Chondrocyte (in vitro differentiated cells): ENCODE data around the gene FHIT. TPM values are rescaled to one million over a fixed set of nuclear protein-coding genes. Genes with fewer than 3 reads are reported as not detected.
A peak's percentile ranks its signal among the peaks of the same experiment; 100 is the strongest.

ENCODE experiments used
- DNase-seq: peaks from one replicate; pipeline ENCODE4 v3.0.0; 2021; ENCODE audit warnings: mixed read lengths, low spot score
- H3K27ac Mint-ChIP-seq: one replicate; pipeline ENCODE4 v1.8.0; 2021; ENCODE audit warnings: mild to moderate bottlenecking, moderate library complexity, mixed read lengths; ENCODE audit not compliant: unreplicated experiment
- H3K27me3 Mint-ChIP-seq: 2 replicates; pipeline ENCODE4 v1.8.0; 2021; ENCODE audit warnings: low read depth, mixed read lengths
- H3K36me3 Mint-ChIP-seq: 2 replicates; pipeline ENCODE4 v1.8.0; 2021; ENCODE audit warnings: low read depth, mixed read lengths
- H3K4me1 Mint-ChIP-seq: 2 replicates; pipeline ENCODE4 v1.8.0; 2021; ENCODE audit warnings: low read depth, mild to moderate bottlenecking, mixed read lengths
- H3K4me3 Mint-ChIP-seq: one replicate; pipeline ENCODE4 v1.8.0; 2021; ENCODE audit warnings: mild to moderate bottlenecking, moderate library complexity, mixed read lengths; ENCODE audit not compliant: unreplicated experiment
- H3K9me3 Mint-ChIP-seq: 2 replicates; pipeline ENCODE4 v1.8.0; 2021; ENCODE audit warnings: low read depth, mixed read lengths
- CTCF ChIP-seq: fragments of 200-600 bp; sonication (generic); IDR thresholded peaks from 2 replicates; pipeline ENCODE4 v1.5.0; 2021; ENCODE audit warnings: antibody characterized with exemption, mild to moderate bottlenecking, moderate library complexity
- total RNA-seq: library from RNA; stranded (reverse); gene quantifications from 3 replicates; pipeline ENCODE4 v1.2.1, GENCODE V29; 2021

Gene FHIT
- total RNA-seq, 1 donor from 2014 or later, result 3.8 TPM

GRCh38 chr3:60986552-60986951 is 264.7 kb downstream of the FHIT start:
- no peaks in the 10 kb centered on the region for H3K27me3 Mint-ChIP-seq
- no peak overlapping the region for H3K4me3 Mint-ChIP-seq
- H3K27ac Mint-ChIP-seq, result no peak overlapping the region
- no peak for TF ChIP-seq CTCF
- DNase-seq, result no peak
- no peaks in the 10 kb centered on the region for H3K4me1 Mint-ChIP-seq
- peaks cover 48% of the 10 kb centered on the region for H3K9me3 Mint-ChIP-seq
- no peaks in the 10 kb centered on the region for H3K36me3 Mint-ChIP-seq

- peaks cover 48% of the 10 kb centered on the region for H3K9me3 Mint-ChIP-seq
These were observed 267.3 kb downstream of the FHIT start for GRCh38 chr3:60983906-60984305.

GRCh38 chr3:60980342-60980692 is 270.9 kb downstream of the FHIT start:
- TF ChIP-seq CTCF, result no peak
- no peak for DNase-seq
- H3K27ac Mint-ChIP-seq, result peak overlapping the region; percentile 77

More at GRCh38 chr3:60983906-60984305, 267.3 kb downstream of the FHIT start:
- DNase-seq, result no peak
- Mint-ChIP-seq H3K36me3 (no peaks in the 10 kb centered on the region), H3K27me3 (no peaks in the 10 kb centered on the region), H3K4me1 (peaks cover 21% of the 10 kb centered on the region), H3K4me3 (no peak overlapping the region), H3K27ac (no peak overlapping the region)
- no peak for TF ChIP-seq CTCF

GRCh38 chr3:60979461-60980341 is 271.6 kb downstream of the FHIT start:
- Mint-ChIP-seq H3K27me3 (no peaks in the 10 kb centered on the region), H3K27ac (peak overlapping the region; percentile 77), H3K4me3 (no peak overlapping the region), H3K4me1 (peaks cover 21% of the 10 kb centered on the region), H3K9me3 (peaks cover 18% of the 10 kb centered on the region), H3K36me3 (no peaks in the 10 kb centered on the region)
- TF ChIP-seq CTCF, result no peak
- no peak for DNase-seq

More at GRCh38 chr3:60980342-60980692, 270.9 kb downstream of the FHIT start:
- Mint-ChIP-seq H3K4me3 (no peak overlapping the region), H3K9me3 (peaks cover 24% of the 10 kb centered on the region), H3K4me1 (peaks cover 21% of the 10 kb centered on the region), H3K36me3 (no peaks in the 10 kb centered on the region), H3K27me3 (no peaks in the 10 kb centered on the region)

GRCh38 chr3:60973321-60973720 is 277.9 kb downstream of the FHIT start:
- Mint-ChIP-seq H3K9me3 (peaks cover 19% of the 10 kb centered on the region), H3K27me3 (no peaks in the 10 kb centered on the region), H3K27ac (no peak overlapping the region), H3K4me3 (no peak overlapping the region), H3K36me3 (peaks cover 11% of the 10 kb centered on the region), H3K4me1 (peaks cover 8% of the 10 kb centered on the region)
- DNase-seq, result no peak
- no peak for TF ChIP-seq CTCF
